GM18520 (cell line): ENCODE results near the gene ATP9B.
"Not testable (repeated sequence)": the region's sequence is repeated elsewhere in the genome, so short reads cannot be mapped to it uniquely, and the experiment has no call there.

Experiments
- ATAC-seq: cut with Tn5 transposase; IDR thresholded peaks from one replicate; pipeline ENCODE4 v1.9.1; 2021; ENCODE audit not compliant: unreplicated experiment

The ATP9B gene

DNA sequence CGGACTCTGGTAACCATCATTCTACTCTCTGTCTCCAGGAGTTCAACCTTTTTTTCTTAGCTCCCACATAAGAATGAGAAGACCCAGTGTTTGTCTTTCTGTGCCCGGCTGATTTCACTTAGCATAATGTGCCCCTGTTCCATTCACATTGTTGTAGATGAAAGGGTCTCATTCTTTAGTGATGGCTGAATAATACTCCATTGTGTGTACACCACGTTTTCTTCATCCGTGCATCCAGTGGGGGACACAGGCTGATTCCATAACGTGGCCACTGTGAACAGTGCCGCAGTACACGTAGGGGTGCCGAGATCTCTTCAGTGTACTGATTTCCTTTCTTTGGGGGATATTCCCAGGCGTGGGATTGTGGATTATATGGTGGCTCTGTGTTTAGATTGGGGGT is 254.3 kb downstream of the ATP9B start:
- no peak for ATAC-seq

DNA sequence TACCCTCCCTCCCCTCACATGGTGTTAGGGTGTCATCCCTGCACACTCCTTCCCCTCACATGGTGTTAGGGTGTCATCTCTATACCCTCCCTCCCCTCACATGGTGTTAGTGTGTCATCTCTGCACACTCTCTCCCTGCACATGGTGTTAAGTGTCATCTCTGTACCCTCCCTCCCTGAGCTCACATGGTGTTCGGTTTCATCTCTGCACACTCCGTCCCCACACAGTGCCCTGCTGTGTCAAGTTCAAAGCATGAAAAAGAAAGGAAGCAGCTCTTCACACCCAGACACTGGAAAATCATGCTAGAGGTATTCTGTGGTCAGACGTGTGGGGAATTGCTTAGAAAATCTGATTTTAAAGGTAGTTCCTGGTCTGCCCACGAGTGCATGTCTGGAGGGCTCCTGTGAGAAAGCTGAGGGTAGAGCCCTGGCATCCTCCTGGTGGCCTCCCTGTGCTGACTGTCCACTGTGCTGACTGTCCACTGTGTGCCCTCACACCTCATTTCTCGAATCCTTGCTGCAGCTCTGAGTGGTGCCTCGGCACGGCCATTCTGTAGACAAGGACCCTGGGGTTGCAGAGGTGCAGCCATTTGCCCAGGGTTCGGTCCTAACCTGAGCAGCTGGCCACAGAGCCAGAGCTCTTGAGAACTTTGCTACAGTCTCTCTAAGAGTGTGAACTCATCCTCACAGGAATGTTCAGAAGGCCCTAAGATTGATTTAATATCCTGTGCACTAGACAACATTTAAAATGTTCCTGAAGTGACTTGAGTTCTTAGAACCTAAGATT is 257.4 kb downstream of the ATP9B start:
- no peak for ATAC-seq

DNA sequence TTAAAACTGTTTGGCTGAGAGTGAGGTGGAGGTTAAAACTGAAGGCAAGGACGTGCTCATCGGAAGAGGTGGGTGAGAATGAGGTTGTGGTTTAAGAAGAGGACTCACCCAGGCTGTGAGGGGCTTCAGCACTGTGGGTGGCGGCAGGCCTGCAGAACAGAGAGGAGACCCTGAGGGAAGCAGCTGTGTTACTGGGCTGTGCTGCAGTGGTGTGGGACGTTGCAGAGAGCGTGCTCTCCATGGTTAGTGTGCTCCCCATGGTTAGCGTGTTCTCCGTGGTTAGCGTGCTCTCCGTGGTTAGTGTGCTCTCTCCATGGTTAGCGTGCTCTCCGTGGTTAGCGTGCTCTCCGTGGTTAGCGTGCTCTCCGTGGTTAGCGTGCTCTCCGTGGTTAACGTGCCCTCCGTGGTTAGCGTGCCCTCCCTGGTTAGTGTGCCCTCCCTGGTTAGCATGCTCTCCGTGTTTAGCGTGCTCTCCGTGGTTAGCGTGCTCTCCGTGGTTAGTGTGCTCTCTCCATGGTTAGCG is 258.1 kb downstream of the ATP9B start:
- no peak for ATAC-seq

DNA sequence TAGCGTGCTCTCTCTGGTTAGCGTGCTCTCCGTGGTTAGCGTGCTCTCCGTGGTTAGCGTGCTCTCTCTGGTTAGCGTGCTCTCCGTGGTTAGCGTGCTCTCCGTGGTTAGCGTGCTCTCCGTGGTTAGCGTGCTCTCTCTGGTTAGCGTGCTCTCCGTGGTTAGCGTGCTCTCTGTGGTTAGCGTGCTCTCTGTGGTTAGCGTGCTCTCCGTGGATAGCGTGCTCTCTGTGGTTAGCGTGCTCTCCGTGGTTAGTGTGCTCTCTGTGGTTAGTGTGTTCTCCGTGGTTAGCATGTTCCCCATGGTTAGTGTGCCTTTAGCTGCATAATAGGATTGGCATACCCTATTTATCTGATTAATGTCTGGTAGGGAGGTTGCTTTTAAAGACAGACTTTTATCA is 258.7 kb downstream of the ATP9B start:
- ATAC-seq, result not testable (repeated sequence)

DNA sequence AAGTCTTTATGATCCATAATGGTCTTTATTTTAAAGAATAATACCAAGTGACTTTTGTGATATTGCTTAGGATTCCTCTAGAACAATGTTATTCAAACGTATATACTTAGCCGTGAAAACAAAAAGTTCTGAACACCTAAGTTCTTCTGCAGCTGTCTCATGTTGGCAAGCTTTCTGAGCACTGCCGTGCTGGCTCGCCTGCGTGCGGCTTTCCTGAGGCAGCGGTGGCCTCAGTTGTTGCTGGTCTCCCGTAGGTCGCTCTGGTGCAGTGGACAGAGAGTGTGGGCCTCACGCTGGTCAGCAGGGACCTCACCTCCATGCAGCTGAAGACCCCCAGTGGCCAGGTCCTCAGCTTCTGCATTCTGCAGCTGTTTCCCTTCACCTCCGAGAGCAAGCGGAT is 259.7 kb downstream of the ATP9B start:
- ATAC-seq, result no peak

DNA sequence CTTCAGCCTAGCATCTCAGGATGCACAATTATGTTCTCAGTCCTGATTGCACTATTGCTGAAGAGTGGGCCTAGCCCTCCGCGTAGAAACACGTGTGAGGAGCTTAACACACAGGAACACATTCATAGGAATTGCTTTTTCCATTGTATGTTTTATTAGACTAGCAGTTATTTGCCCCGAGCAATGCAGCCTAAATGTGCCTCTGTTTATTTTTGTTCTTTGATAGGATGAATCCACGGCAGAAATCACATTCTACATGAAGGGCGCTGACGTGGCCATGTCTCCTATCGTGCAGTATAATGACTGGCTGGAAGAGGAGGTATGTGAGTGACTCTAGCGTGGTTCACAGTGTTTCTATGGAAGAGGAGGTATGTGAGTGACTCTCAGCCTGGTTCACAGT is 260.6 kb downstream of the ATP9B start:
- no peak for ATAC-seq

DNA sequence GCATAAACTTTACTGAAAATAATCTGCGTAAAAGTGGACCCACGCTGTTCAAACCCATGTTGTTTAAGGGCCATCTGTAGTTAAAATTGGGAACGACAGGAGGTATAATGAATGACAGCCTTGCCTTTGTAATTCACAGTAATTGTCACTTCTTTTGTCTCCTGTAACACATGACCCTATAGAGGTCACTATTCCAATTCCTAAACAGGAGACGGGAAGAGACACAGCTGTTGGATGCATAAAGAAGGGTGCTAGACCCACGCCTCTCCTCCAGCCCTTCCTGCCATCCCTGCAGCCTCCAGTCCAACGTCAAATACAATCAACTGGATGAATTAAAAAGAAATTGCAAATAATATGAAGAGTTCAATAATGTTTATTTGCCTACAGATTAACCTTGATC is 263.5 kb downstream of the ATP9B start:
- ATAC-seq, result no peak

DNA sequence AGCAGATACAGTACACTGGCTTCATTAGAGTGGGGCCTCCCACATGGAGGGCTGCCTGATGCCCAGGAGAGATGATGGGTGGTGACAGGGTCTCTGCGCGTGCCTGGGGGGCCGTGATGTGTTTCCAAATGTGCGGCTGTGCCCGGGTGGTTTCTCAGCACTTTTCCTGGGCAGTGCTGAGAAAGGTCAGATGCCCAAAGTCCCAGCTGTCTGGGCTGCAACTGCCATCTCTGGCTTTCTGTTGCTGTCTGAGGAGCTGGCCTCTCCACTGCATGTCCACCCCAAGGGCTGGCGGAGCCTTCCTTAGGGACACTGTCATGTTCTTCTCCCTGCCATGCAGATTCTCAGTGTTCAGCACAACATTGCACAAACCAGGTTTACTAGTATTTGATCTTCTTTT is 263.9 kb downstream of the ATP9B start:
- ATAC-seq, result no peak

DNA sequence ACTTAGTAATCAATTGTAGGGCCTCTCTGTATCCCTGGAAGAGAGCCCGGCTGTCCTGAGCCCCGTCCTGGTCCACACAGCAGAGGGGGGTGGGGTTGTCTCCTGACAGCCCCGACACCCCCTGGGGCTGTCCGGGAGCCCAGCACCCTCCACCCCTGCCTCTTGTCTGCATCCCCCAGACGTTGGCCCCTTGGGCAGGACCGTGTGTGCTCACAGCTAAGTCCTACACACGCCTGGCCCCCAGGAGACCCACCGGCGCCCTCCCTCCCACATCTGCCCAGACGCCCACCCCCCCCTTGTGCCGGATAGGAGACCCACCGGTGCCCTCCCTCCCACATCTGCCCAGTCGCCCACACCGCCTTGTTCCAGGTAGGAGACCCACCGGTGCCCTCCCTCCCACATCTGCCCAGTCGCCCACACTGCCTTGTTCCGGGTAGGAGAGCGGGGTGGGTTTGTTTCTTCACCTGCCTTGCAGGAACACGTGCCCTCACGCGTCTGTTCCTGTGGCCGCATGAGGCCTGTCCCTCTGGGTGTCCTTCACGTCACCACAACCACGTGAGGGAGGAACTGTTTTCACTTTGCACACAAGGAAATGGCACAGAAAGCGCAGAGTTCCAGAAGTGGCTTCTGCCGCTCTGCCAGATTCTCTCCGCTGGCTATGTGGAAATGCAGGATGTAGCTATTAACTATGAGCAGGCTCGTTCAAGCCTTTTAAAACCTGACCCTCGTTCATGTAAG is 265.5 kb downstream of the ATP9B start:
- ATAC-seq, result no peak

DNA sequence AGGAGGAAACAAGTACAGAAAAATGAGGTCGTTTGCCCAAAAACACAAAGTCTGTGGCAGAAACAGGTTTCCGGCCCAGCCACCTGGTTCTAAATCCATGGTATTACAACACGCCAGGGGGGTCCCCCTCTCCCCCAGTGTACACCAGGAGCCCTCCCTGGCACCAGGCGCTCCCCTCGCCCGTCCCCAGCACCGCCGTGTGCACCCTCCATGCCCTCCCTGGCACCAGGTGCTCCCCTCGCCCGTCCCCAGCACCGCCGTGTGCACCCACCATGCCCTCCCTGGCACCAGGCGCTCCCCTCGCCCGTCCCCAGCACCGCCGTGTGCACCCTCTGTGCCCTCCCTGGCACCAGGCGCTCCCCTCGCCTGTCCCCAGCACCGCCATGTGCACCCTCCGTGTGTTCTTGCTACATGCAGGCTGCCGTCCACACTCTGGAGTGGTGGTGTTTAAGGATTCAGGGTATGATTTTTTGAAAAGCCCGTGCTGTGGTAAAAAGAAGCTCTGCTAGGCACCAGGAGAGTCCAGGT is 266.7 kb downstream of the ATP9B start:
- no peak for ATAC-seq

DNA sequence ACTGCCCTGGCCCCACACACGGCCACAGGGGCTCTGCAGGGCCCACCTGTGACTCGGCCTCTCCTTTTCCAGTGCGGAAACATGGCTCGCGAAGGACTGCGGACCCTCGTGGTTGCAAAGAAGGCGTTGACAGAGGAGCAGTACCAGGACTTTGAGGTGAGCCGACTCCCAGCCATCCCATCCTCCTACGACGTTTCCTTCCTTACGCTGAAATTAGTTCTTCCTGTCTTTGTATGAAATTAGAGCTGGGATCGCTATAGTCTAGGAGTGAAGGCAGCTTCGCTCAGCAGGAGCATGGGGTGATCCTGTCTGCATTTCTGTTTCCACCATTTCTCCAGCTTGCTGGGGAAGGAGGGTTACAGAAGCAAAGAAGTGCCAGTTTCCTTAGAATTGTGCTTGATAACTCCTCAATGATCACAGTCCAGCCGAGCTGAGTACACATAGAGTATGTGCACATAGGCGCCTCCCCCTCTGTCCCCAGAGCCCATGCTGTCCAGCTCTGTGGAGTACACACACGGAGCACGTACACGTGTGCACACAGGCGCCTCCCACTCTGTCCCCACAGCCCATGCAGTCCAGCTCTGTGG is 267.5 kb downstream of the ATP9B start:
- ATAC-seq, result no peak

DNA sequence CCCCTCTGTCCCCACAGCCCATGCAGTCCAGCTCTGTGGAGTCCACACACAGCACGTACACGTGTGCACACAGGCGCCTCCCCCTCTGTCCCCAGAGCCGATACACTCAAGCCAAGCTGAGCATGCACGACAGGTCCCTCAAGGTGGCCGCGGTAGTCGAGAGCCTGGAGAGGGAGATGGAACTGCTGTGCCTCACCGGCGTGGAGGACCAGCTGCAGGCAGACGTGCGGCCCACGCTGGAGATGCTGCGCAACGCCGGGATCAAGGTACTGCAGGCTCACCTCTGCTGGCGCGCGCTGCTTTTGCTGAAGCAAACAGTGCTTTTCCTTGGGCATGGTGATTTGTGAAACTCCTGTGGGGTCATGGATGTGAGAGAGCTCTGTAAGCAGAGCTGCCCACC is 268.0 kb downstream of the ATP9B start:
- ATAC-seq, result no peak

DNA sequence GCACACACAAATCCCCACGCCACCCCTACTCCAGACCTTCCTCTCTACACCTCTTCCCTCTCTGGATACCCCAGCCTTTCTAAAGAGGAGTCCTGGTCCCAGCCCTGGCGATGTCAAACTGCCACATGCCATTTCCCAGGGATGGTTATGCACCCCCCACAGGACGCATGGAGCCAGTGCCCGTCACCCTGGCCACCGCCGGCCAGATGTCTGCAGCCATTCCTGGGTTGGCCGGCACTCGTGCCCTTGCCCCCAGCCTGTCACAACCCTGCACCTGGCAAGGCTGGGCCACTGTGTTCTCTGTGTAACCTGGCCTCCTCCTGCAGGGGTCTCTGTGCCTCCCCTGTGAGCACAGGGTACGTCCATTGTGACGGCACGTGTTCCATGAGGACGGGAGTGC is 268.4 kb downstream of the ATP9B start:
- no peak for ATAC-seq

DNA sequence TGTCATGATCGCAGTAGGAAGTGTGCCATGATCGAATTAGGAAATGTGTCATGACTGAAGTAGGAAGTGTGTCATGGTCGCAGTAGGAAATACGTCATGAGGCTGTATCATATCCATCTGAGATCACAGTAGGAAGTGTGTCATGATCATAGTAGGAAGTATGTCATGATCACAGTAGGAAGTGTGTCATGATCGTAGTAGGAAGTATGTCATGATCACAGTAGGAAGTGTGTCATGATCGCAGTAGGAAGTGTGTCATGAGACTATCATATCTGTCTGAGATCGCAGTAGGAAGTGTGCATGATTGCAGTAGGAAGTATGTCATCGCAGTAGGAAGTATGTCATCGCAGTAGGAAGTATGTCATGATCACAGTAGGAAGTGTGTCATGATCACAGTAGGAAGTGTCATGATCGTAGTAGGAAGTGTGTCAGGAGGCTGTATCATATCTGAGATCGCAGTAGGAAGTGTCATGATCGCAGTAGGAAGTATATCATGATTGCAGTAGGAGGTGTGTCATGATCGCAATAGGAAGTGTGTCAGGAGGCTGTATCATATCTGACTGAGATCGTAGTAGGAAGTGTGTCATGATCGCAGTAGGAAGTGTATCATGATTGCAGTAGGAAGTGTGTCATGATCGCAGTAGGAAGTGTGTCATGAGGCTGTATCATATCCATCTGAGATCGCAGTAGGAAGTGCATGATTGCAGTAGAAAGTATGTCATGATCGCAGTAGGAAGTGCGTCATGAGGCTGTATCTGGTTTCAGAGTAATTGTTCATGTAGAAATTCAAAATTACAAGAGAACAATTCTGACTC is 270.1 kb downstream of the ATP9B start:
- ATAC-seq, result no peak

DNA sequence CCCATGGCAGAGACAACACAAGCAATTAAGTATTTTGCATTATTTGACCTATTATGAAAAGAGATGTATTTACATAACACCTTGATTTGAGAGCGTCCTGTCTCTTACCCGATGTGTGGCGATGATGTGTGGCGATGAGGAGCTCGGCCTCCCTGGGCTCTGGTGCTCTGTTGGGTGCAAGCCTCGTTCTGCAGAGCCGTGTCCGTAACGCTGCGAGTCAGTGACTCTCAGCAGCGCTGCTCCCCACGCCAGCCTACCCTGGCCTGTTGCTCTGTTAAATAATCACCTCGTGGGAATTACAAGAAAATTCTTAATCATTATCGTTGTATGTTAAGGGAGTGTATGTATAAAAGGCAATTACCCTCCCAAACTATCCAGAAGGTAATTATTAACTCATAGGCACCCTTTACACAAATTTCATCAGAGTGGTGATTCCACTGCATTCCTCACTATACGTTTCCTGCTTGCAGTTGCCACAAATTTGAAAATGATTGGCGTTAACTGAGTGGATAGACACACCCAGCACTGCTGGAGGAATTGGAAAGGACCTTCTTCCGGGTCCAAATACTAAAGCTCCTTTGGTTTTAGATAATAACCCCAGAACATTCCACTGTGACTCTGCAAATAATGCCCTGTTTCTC is 274.5 kb downstream of the ATP9B start:
- ATAC-seq, result no peak

DNA sequence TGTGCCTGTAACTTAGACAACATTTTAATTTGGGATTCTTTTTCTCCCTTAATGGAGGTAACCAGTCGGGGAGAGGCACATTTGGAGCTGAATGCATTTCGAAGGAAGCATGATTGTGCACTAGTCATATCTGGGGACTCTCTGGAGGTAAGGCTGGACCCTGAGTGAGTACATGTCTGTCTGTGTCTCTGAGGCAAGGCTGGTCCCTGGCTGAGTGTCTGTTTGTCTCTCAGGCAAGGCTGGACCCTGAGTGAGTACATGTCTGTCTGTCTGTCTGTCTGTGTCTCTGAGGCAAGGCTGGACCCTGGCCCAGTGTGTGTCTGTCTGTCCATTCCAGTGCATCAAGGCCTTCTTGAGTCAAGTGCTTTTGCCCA is 275.0 kb downstream of the ATP9B start:
- no peak for ATAC-seq

DNA sequence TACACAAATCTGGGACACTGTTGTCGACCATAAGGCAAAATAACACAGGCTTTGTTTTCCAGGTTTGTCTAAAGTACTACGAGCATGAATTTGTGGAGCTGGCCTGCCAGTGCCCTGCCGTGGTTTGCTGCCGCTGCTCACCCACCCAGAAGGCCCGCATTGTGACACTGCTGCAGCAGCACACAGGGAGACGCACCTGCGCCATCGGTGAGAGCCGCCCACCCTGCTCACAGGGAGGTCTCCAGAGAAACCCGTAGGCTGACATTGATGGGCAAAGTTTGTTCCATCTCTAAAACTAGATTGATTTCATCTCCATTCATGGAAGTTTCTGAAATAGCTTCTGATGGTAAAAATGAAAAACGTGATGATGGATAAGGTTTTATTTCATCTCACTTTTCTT is 276.2 kb downstream of the ATP9B start:
- no peak for ATAC-seq

DNA sequence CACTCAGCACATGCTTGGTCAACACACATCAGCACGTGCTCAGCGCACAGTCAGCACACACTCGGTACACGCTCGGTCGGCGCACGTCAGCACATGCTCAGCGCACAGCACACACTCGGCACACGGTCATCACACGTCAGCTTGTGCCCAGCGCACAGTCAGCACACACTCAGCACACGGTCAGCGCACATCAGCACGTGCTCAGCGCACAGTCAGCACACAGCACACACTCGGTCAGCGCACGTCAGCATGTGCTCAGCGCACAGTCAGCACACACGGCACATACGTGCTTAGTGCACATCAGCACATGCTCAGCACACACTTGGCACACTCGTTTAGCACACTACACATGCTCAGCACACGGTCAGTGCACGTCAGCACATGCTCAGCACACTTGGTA is 276.8 kb downstream of the ATP9B start:
- no peak for ATAC-seq

DNA sequence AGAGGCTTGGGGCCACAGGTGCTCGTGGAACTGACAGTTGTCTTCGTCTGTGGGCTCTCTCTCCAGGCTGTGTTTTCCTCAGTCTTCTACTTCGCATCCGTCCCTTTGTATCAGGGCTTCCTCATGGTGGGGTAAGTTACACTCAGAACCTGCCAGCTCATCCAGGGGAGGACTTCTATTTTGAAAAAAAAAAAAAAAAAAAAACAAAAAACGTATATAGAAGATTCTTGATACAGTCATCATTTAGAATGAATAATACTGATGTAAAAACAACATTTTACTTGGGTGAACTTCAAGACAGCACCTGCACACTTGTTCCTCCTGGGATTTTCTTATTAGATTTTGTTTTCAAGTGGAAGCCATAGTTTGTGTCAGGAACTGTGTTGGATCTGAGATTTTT is 278.9 kb downstream of the ATP9B start:
- ATAC-seq, result no peak

DNA sequence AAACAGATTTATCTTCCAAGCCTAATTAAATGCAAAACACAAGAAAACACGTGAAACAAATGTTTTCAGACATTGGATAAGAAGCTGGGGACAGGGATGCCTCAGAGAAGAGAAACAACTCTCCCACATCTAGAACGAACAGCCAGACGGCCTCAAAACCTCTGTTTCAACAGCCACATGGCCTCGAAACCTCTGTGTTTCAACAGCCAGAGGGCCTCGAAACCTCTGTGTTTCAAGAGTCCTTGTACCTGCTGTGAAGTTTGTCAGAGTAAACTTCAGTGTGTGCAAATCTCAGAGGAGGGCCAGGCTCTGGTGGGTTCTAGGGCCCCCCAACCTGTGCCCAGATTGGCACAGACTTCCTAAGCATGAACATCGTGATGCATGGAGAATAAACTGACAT is 283.2 kb downstream of the ATP9B start:
- ATAC-seq, result no peak

DNA sequence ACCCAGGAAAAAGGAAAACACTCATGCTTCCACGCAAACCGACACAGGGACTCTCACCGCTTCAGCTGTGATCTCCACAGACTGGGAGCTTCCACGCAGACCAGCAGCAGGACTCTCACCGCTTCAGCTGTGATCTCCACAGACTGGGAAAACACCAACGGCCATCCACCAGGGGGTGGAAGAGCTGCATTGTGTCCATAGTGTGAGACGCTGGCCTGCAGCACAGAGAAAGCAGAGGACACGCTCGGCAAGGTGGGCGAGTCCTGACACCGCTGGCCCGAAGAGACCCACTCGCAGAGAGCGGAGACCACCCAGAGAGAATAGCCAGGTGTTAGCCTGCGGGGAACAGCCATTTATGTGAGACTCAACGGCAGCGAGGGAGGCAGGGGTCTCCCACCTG is 284.1 kb downstream of the ATP9B start:
- no peak for ATAC-seq
